ENCODE measurements around the gene NR2F6.

GRCh38 chr19:17200408-17201079, 45.2 kb downstream of the NR2F6 start:
- TF ChIP-seq EZH2 (IDR thresholded peaks at IDR 0.05) = no peak
- TF ChIP-seq POLR2AphosphoS5 (IDR thresholded peaks at IDR 0.05; ENCODE audit: borderline replicate concordance, low read depth, low read length) = no peak
- no peak for TF ChIP-seq FOXP2 (optimal IDR thresholded peaks at IDR 0.05; ENCODE audit: control extremely low read depth, extremely low read length, insufficient read depth)

Data from SK-N-MC (cell line).